Cardiac septum (tissue), 1 donor: ENCODE data around the gene FMO1. TPM values are rescaled to one million over a fixed set of nuclear protein-coding genes. Genes with fewer than 3 reads are reported as not detected.
"Not testable (repeated sequence)": the region's sequence is repeated elsewhere in the genome, so short reads cannot be mapped to it uniquely, and the experiment has no call there.

Source experiments
- DNase-seq: peaks from one replicate; pipeline ENCODE4 v3.0.0-alpha.2; 2020; ENCODE audit warnings: low spot score
- intact Hi-C: fragments of 100-400 bp; cut with DNase I; formaldehyde crosslinking; loops from one replicate; pipeline ENCODE4 v1.14.0; 2022
- total RNA-seq: library from RNA; stranded (reverse); fragmentation: NEBNext Ultra II Directional; extraction: Animal tissue kit (Norgen Biotek cat#: 25700); gene quantifications from one replicate; pipeline ENCODE4 v1.2.1, GENCODE V29; 2021
- donor health status: DM: no; HTN: no; CAD: no.

Gene FMO1
- total RNA-seq, 1 donor from 2014 or later, result 1.3 TPM

DNA sequence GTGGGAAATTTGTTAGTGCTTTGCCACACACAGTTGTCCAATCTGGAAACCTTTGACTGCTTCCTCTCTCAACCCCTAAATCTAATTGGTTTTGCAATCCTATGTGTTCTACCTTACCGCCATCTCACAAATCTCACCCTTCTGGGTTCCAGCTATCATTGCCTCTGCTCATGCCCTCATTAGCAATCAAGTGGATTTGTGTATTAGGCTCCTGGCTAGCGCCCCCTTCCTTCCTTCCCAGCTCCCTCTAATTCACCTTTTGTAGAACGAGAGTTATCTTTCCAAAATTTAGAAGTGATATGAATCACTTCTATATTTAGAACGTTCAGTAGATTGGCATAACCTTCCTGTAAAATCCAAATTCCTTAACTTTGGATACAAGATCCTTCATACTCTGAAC, 18.6 kb downstream of the FMO1 start:
- DNase-seq, result no peak
- intact Hi-C loops, result no loop called here

DNA sequence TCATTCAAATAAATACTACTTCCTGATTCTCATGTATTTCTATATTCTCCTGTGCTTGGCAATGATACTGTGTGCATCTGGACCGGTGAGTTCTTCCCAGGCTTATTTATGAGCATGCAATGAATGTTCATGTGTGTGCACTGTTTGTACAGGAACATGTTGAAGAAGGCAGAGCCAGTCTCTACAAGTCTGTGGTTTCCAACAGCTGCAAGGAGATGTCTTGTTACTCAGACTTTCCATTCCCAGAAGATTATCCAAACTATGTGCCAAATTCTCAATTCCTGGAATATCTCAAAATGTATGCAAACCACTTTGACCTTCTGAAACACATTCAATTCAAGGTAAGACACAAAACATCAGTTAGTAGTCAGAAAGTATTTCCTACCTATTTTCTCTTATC, 19.1 kb downstream of the FMO1 start:
- DNase-seq, result no peak
- intact Hi-C loops, result no loop called here

DNA sequence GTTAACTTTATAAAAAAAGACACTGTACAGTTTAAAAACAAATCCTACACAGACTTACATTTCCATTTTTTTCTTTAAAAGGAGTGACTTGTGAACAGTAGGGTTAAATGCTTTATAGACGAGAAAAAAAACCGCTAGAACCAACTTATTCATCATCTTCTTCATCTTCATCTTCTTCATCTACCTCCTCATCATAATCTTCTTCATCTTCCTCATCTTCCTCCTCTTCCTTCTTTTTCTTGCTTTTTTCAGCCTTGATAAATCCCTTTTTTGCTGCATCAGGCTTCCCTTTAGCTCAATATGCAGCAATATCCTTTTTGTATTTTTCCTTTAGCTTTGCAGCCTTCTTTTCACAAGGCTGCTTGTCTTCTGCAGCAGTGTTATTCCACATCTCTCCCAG, 22.5 kb downstream of the FMO1 start:
- DNase-seq, result no peak
- intact Hi-C loops, result no loop called here

DNA sequence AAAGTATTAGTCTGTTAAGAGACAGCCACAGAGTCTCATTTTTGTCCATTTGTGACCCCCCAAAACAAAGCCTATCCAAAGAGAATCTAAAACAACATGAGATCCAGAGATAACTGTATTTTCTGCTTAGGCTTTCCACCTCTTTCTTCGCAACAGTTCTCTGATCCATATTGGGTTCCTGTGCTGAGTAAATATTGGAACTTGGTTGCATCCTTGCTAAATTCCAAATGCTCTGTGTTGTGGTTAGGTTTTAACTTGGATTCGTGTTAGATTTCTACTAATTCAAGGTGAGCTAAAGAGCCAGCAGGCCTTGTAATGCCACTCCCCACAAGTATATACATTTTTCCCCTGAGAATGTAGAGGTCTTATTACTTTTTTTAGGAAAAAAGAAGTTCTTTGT, 29.2 kb downstream of the FMO1 start:
- DNase-seq, result no peak
- intact Hi-C loops, result no loop called here

DNA sequence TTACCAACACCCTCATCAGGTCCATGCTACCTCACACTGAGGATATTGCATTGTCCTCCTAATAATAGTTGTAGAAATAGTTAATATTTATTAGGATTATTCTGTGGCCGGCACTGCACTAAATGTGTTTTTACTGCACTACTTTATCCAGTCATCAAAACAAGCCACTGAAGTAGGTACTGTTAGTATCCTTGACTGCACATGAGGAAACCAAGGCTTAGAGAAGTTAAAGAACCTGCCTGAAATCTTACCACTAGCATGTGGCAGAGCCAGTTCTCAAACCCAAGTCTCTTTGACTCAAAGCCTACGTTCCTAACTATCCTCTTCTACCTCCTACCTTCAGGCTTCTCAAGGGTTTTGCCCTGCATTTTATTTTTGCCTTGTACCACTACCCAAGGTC, 30.9 kb downstream of the FMO1 start:
- no peak for DNase-seq
- intact Hi-C loops, result no loop called here

DNA sequence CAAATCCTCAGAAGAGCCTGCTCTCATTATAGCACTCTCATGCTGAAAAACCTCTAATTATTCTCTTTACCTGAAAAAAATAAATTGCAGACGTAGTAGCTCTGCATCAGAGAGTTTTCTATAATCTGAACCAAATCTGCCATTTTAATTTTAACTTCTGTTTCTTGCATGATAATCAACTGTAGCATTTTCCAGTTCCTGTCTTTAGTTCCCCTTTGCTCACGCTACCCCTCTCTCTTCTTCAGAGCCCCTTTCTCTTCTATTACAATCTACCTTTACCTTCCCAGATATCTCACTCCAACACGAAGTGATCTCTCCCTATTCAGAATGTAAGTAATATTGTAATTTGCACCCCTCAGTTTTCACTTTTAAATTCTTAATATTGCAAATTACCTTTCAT, 31.4 kb downstream of the FMO1 start:
- intact Hi-C loops, result no loop called here

DNA sequence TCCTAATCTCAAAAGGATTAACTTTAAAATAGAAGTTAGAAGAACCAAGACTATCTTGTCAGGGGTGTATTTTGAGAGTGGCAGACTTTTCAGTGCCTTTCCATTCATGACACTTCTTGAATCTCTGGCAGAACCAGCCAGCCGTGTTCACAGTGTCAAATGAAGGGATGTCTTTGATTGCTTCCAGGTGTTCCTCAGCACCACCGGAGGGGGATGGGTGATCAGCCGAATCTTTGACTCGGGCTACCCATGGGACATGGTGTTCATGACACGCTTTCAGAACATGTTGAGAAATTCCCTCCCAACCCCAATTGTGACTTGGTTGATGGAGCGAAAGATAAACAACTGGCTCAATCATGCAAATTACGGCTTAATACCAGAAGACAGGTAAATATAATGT, 32.3 kb downstream of the FMO1 start:
- DNase-seq, result no peak
- intact Hi-C loops, result no loop called here

More for the DNA sequence above, 31.4 kb downstream of the FMO1 start:
- no peak for DNase-seq

DNA sequence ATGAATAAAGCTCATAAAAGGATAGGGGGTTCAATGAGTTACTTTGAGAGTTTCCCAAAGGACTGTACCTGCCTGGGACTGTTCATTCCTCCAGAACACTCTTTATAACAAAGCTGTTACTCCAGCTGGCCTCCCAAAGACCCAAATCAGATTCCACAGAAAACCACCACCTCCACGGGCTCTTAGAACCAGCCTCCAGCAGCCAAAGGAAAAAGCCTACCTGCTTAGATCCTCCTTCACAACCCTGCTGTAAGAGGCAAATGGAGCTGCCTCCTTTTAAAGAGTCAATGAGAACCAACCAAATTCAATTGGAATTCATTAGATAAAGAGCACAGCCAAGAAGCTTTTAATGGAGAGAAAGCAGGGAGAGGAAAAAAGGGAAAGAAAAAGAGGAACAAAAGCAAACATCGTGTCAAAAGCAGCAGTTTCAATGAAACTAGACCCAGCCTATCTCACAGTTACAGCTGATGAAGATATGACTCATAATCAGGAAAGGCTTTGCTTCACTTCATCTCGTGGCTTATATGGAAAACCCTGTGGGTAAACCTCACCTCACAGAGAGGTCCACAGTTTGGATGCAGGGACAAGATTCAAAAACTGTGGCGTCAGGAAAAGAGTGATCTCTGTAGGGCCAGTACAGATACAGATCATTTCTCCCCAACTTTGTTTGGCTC, 37.9 kb downstream of the FMO1 start:
- DNase-seq, result no peak
- intact Hi-C loops, result no loop called here

DNA sequence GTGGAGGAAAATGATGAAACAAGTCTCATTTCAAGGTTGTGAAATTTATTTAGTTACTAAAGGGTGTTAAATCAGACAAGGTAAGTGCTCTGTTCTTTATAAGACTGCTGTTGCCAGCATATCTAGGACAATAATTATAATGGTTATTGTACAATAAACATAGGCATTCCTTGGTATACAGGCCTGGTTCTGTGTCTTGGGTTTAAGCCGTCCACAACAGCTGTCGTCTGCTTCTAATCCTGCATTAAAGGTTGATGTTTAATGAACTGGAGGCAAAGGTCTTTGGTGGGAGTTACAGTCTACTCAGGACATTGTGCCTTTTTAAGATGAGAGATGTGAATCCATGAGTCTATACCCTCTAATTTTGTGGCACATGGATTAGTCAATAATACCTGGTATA, 42.3 kb downstream of the FMO1 start:
- intact Hi-C loops, result no loop called here
- no peak for DNase-seq

DNA sequence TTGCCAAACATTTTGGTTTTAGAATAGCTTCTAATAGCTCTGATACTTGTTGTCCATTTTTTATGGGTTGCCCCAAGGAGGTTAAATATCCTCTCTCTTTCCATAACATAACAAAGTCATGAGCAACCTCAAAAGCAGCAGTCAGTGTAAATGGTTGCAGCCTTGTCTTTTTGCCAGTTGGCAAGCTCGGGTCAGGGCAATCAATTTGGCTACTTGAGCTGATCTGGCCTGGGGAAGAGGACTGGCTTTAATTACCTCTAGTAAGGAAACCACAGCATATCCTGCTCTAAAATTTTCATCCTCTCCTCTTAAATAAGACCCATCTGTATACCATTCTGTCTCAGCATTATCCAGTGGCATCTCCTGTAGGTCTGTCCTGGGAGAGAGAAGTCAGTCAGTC, 44.5 kb downstream of the FMO1 start:
- intact Hi-C loops, result no loop called here
- DNase-seq, result no peak

DNA sequence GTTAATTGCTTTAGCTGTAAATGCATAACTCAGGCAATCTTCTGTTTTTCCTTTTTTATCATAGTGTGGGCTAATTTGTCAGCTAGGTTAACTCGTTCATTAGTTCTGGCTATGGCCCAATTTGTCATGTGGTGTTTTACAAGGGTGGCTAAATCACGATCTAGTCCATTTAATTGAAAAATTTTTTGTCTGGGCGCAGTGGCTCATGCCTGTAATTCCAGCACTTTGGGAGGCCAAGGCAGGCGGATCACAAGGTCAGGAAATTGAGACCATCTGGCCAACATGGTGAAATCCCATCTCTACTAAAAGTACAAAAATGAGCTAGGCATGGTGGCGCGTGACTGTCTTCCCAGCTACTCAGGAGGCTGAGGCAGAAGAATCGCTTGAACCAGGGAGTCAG, 47.1 kb downstream of the FMO1 start:
- DNase-seq, intact Hi-C loops: not testable (repeated sequence)

DNA sequence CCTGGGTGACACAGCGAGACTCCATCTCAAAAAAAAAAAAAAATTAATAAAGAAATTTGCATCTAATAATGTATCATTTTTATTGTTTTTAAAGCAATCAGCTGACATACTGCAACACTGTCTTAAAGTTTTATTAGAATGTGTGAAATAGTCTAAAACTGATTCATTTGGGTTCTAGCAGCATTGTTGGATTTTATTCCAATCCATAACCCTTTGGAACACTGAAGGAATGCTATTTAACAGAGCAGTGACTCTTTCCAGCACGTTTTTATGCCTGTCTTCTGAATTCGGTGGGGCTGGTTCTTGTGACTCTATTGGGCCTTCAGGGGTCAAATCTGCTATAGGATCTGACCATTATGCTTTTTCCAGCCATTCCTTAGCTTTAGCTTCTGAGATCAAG, 47.5 kb downstream of the FMO1 start:
- intact Hi-C loops, result no loop called here
- DNase-seq, result no peak

DNA sequence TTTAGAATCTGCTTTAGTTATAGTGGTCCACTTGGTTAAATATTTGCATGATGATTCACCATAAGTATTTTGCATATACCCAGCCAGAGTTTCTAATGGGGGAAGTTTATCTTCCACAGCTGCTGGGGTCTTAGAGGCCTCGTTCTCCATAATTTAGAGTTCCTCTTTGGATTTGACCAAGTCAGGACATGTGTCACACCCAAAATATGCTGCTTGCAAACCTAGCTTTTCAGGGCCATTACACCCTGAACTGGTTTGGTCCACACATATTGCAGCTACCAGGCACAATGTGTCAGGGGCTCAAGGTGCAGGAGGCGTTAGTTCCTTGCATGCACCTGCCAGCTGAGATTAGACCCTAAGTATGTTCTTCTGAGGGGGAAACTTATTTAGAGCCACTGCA, 48.6 kb downstream of the FMO1 start:
- intact Hi-C loops, result no loop called here
- DNase-seq, result no peak

DNA sequence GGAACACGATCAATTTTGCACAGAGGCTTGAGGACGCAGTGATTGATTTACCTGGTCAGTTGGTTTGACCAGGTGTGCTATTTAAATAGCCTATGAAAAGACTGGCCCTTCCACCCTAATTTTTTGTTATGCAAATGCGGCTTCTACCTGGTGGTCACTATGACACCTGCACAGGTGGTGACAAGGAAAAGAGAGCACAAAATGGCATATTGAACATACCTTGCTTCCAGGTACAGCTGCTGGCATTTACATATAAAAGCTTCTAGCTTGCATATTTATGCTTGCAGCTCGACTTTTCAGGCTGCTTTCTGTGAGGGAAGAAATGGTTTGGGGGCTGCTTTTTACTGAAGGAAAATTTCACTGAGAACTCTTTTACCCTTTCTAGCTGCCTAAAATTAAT, 50.4 kb downstream of the FMO1 start:
- intact Hi-C loops, result no loop called here
- no peak for DNase-seq

DNA sequence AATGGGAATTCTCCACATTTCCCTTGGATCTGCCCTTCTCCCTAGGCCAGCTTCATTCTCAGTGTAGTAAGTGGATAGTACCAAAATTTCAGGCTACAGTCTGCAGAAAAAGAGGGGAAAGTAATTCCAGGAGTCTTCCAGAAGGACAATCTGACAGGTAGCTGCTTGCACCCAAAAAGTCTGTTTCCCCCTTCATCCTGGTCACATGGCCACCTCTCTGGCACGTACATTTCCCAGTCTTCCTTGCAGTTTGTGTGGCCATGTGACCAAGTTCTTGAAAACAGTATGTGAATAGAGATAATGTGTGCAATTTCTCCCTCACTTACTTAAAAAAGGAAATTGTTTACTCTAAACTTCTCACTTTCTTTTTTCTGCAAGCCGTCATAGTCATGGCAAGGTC, 51.0 kb downstream of the FMO1 start:
- DNase-seq, result no peak
- intact Hi-C loops, result no loop called here

DNA sequence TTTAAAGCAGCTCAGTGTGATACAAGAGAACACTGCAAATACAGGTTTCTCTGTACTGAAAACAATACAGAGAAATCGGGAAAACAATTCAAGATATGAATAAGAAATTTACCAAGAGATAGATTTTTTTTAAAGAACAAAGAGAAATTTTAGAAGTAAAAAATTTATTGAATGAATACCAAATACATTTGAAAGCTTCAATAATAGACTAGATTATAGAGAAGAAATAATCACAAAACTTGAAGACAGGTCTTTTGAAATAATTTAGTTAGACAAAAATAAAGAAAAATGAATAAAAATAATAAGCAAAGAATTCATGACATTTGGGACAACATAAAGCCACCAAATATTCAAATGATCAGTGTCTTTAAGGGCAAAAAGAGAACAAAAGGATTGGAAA, 52.1 kb downstream of the FMO1 start:
- DNase-seq, result no peak
- intact Hi-C loops, result no loop called here

DNA sequence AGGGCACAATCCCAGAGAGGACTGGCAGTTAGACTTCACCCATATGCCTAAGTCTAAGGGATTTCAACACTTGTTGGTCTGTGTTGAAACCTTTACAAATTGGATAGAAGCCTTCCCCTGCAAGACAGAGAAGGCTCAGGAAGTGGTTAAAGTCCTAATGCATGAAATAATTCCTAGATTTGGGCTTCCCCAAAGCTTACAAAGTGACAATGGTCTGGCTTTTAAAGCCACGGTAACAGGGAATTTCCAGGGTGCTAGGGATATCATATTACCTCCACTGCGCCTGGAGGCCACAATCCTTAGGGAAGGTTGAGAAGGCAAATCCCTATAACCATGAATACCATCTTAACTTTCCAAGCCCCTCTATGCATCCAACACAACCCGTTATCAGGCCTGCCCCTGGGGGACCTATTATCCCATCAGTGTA, 62.4 kb downstream of the FMO1 start:
- no peak for DNase-seq
- intact Hi-C loops, result loop anchor here (5.0 to 10.0 kb wide), 2 partner anchors 174 to 228 kb away; partner anchors contain the start of gene PRRC2C

DNA sequence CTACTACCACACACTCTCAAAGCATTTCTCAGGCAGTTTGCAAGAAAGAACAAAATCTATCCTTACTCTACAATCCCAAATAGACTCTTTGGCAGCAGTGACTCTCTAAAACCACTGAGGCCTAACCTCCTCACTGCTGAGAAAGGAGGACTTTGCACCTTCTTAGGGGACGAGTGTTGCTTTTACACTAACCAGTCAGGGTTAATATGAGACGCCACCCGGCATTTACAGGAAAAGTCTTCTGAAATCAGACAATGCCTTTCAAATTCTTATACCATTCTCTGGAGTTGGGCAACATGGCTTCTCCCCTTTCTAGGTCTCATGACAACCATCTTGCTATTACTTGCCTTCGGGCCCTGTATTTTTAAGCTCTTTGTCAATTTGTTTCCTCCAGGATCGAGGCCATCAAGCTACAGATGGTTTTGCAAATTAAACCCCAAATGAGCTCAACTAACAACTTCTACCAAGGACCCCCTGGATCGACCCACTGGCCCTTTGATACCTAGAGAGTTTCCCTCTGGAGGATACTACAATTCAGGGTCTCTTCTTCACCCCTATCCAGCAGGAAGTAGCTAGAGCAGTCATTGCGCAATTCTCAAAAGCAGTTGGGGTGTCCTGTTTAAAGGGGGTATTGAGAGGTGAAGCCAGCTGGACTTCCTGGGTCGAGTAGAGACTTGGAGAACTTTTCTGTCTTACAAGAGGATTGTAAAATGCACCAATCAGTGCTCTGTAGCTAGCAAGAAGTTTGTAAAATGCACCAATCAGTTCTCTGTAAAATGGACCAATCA, 63.7 kb downstream of the FMO1 start:
- DNase-seq, result no peak
- intact Hi-C loops, result loop anchor here (2.0 to 10.0 kb wide), 3 partner anchors 67 to 230 kb away; partner anchors contain the start of gene PRRC2C

DNA sequence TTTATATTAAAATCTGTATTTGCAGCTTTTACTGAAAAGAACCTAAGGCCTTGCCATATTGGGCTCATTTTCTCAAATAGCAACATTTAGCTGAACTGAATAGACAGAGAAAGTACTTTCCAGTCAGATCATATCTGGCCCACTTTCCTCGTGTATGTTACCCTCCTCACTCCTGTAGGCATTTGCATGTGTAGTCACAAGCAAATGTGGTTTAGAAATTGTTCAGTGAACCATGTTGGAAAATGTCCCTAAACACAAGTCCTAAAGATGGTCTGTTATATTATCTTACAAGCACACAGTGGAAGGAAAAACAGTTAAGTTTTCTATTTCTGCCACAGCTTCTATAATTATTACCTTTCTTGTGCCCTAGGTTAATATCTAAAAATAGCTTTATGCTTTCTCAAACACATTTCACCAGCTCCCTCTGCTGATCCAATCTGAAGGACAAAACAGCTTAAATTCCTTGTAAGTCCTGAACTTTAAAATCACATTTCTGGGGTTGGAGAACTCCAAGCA, 65.1 kb downstream of the FMO1 start:
- intact Hi-C loops, result loop anchor here (2.0 to 10.0 kb wide), 3 partner anchors 69 to 231 kb away; partner anchors contain the start of gene PRRC2C
- no peak for DNase-seq

DNA sequence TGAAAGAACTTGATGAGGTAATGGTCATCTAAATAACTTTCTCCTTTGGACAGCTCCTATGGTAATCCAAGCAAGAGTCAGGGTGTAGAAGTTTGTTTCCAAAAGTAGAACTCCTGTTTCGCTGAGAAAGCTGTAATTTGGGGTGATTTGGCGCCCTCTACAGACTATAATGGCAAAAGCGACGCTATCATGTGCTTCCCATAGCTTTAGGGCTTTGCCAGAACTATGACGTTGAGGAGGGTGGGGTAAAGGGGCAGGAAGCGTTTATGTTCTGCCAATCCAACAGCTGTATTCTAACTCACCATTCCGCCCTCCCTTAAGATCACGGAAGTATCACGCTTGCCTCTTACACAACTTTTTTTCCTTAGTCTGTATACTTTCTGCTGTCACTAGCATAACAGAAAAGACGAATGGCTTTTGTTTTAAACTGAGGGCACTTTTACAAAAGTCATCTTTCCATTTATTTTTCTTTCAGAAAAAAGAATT, 65.6 kb downstream of the FMO1 start, which contains the start of gene FMO4:
Gene FMO4, plus strand, starts transcription at position 349 of the 486 bp plus-strand sequence. CDS start 5,643 bp downstream, outside the sequence.
- intact Hi-C loops, result loop anchor here (2.0 to 10.0 kb wide), 3 partner anchors 69 to 232 kb away; partner anchors contain the start of gene PRRC2C
- DNase-seq, result peak; percentile 88
